A673 (cell line): Measurements from ENCODE around the gene DIDO1. TPM values are rescaled to one million over a fixed set of nuclear protein-coding genes. Genes with fewer than 3 reads are reported as not detected.

Source experiments
- BruUV-seq: library from RNA; stranded (reverse); fragments of 400-500 nt; replicated peaks from 2 replicates; lab custom pipeline; 2021; lab: Mats Ljungman, UMichigan
- CTCF ChIA-PET: fragments of 300-600 bp; sonication (Branson Sonifier 250); formaldehyde crosslinking; loops from one replicate; lab custom pipeline; 2022; ENCODE audit warnings: antibody characterized with exemption; lab: Charles Lee
- POLR2A ChIA-PET: fragments of 300-600 bp; sonication (Branson Sonifier 250); formaldehyde crosslinking; loops from one replicate; lab custom pipeline; 2022; ENCODE audit warnings: antibody characterized with exemption; ENCODE audit not compliant: low non-redundant PET; lab: Charles Lee
- DNase-seq: peaks from one replicate; pipeline ENCODE4 v3.0.0-alpha.2; 2015; ENCODE audit warnings: low spot score
- H3K27ac ChIP-seq: fragments of 200-600 bp; sonication (generic); 2 replicates; pipeline ENCODE4 v1.5.1; 2016; ENCODE audit warnings: mixed run types, low read depth, mild to moderate bottlenecking, mixed read lengths, antibody characterized with exemption, low read length; ENCODE audit not compliant: poor library complexity, severe bottlenecking
- H3K27me3 ChIP-seq: fragments of 200-600 bp; sonication (generic); replicated peaks from 2 replicates; pipeline ENCODE4 v1.6.1; 2017; ENCODE audit warnings: mixed run types, low read depth, mild to moderate bottlenecking, mixed read lengths, antibody characterized with exemption, low read length; ENCODE audit not compliant: insufficient read depth, poor library complexity
- H3K36me3 ChIP-seq: fragments of 200-600 bp; sonication (generic); 2 replicates; pipeline ENCODE4 v1.6.1; 2016; ENCODE audit warnings: mixed run types, mild to moderate bottlenecking, mixed read lengths, antibody characterized with exemption, low read length; ENCODE audit not compliant: insufficient read depth, poor library complexity, severe bottlenecking
- H3K4me1 ChIP-seq: fragments of 200-600 bp; sonication (generic); 2 replicates; pipeline ENCODE4 v1.6.1; 2017; ENCODE audit warnings: mixed run types, mild to moderate bottlenecking, mixed read lengths, antibody characterized with exemption, low read length; ENCODE audit not compliant: insufficient read depth, poor library complexity, severe bottlenecking
- H3K4me3 ChIP-seq: fragments of 200-600 bp; sonication (generic); 2 replicates; pipeline ENCODE4 v1.5.1; 2016; ENCODE audit warnings: low read depth, mixed run types, mild to moderate bottlenecking, mixed read lengths, low read length; ENCODE audit not compliant: poor library complexity, severe bottlenecking
- H3K9me3 ChIP-seq: fragments of 200-600 bp; sonication (generic); 2 replicates; pipeline ENCODE4 v1.6.1; 2016; ENCODE audit warnings: mixed run types, low read depth, mild to moderate bottlenecking, mixed read lengths, antibody characterized with exemption, low read length; ENCODE audit not compliant: poor library complexity, severe bottlenecking
- EZH2 ChIP-seq: fragments of 200-600 bp; sonication (generic); IDR thresholded peaks from 2 replicates; pipeline ENCODE4 v1.6.1; 2017; ENCODE audit warnings: borderline replicate concordance, low read depth, mild to moderate bottlenecking, mixed read lengths, antibody characterized with exemption, low read length; ENCODE audit not compliant: poor library complexity, severe bottlenecking
- intact Hi-C: fragments of 100-400 bp; cut with micrococcal nuclease; formaldehyde crosslinking; loops from one replicate; pipeline ENCODE4 v1.10.0; 2022; ENCODE audit not compliant: unreplicated experiment
- total RNA-seq: library from RNA; stranded (reverse); gene quantifications from 2 replicates; pipeline ENCODE4 v1.2.3, GENCODE V29; 2021
- TF ChIP-seq, protein P1 (sequence below): fragments of 300-800, 200-600 bp; sonication (generic); conservative IDR thresholded peaks from 2 replicates; pipeline ENCODE4 v1.5.1; 2017; ENCODE audit warnings: low read depth, mild to moderate bottlenecking, antibody characterized with exemption, low read length, moderate library complexity, mixed read lengths

DIDO1 gene
- total RNA-seq, 1 experiment from 2014 or later: 64.4 TPM

GRCh38 chr20:62892348-62893304 is 33.7 kb downstream of the DIDO1 start:
- no TSS peak for BruUV-seq
- POLR2A ChIA-PET: no interaction called here
- Histone ChIP-seq H3K36me3 (peaks cover 96% of the 10 kb centered on the region), H3K4me1 (peaks cover 7% of the 10 kb centered on the region), H3K4me3 (no peak overlapping the region), H3K9me3 (no peaks in the 10 kb centered on the region), H3K27ac (no peak overlapping the region), H3K27me3 (no peaks in the 10 kb centered on the region)
- no peak for TF ChIP-seq EZH2
- TF ChIP-seq, protein P1, sequence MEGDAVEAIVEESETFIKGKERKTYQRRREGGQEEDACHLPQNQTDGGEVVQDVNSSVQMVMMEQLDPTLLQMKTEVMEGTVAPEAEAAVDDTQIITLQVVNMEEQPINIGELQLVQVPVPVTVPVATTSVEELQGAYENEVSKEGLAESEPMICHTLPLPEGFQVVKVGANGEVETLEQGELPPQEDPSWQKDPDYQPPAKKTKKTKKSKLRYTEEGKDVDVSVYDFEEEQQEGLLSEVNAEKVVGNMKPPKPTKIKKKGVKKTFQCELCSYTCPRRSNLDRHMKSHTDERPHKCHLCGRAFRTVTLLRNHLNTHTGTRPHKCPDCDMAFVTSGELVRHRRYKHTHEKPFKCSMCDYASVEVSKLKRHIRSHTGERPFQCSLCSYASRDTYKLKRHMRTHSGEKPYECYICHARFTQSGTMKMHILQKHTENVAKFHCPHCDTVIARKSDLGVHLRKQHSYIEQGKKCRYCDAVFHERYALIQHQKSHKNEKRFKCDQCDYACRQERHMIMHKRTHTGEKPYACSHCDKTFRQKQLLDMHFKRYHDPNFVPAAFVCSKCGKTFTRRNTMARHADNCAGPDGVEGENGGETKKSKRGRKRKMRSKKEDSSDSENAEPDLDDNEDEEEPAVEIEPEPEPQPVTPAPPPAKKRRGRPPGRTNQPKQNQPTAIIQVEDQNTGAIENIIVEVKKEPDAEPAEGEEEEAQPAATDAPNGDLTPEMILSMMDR: no peak
- DNase-seq: no peak
- CTCF ChIA-PET: no interaction called here
- intact Hi-C loops: no loop called here

DNA sequence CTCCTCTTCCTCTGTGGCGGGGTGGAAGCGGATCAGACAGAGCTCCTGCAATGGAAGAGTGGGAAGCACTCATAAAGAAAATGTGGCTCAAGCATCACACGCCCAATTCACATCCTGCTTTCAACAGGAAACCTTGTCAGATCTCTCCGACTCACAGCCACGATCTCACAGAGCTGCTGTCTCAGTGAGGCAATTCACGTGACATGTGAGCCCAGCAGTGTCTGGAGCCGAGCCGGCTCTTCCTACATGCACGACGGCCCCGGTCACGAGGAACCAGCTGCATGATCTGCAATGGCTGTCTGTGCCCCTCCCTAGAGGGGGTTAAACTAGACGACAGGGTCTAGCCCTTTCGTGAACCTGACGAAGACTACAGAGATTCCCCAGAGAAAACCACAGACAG is 35.2 kb downstream of the DIDO1 start:
- Histone ChIP-seq H3K4me1 (peaks cover 14% of the 10 kb centered on the region), H3K27me3 (no peaks in the 10 kb centered on the region), H3K27ac (no peak overlapping the region), H3K9me3 (no peaks in the 10 kb centered on the region), H3K4me3 (no peak overlapping the region), H3K36me3 (peaks cover 91% of the 10 kb centered on the region)
- BruUV-seq: no TSS peak
- ChIA-PET POLR2A (no interaction called here), CTCF (no interaction called here)
- intact Hi-C loops: no loop called here
- TF ChIP-seq EZH2: no peak
- TF ChIP-seq, protein P1: no peak
- DNase-seq: no peak

- Histone ChIP-seq H3K36me3 (peaks cover 85% of the 10 kb centered on the region), H3K9me3 (no peaks in the 10 kb centered on the region), H3K4me1 (peaks cover 21% of the 10 kb centered on the region), H3K27me3 (no peaks in the 10 kb centered on the region), H3K27ac (no peak overlapping the region), H3K4me3 (no peak overlapping the region)
- BruUV-seq: no TSS peak
- intact Hi-C loops: no loop called here
- POLR2A ChIA-PET: no interaction called here
- TF ChIP-seq, protein P1: no peak
- TF ChIP-seq EZH2: no peak
- CTCF ChIA-PET: no interaction called here
- DNase-seq: no peak
Observed at GRCh38 chr20:62890444-62890843, 35.9 kb downstream of the DIDO1 start.
